Natural killer cell (primary cell): ENCODE results near the gene TIMP2. TPM values are rescaled to one million over a fixed set of nuclear protein-coding genes. Genes with fewer than 3 reads are reported as not detected.

Source experiments
- ATAC-seq, 3 donors: fragments of 150-1000 bp in 2 of 3; fragments of 200-7000 bp in 1 of 3; cut with Tn5 transposase; 1 replicate in 1 of 3; 2 replicates in 2 of 3; pipeline ENCODE4 v1.10.0; 2021; ENCODE audit warnings: mild to moderate bottlenecking in 2 of 3, moderate library complexity in 2 of 3
- DNase-seq, 2 donors: peaks; one replicate each; pipeline versions ENCODE4 v3.0.0 to v3.0.0-alpha.2; 2013 to 2021; ENCODE audit warnings: mixed read lengths in 1 of 2
- H3K27ac ChIP-seq: one replicate; pipeline ENCODE4 v1.5.1; 2013; ENCODE audit warnings: mild to moderate bottlenecking, low read length
- H3K27me3 ChIP-seq: one replicate; pipeline ENCODE4 v1.6.1; 2013; ENCODE audit warnings: low read length; ENCODE audit not compliant: control insufficient read depth, insufficient read depth
- H3K36me3 ChIP-seq: one replicate; pipeline ENCODE4 v1.6.1; 2013; ENCODE audit warnings: low read length; ENCODE audit not compliant: control insufficient read depth, insufficient read depth
- H3K4me1 ChIP-seq: one replicate; pipeline ENCODE4 v1.6.1; 2013; ENCODE audit warnings: low read length; ENCODE audit not compliant: control insufficient read depth, insufficient read depth
- H3K4me3 ChIP-seq: one replicate; pipeline ENCODE4 v1.5.1; 2013; ENCODE audit warnings: low read length
- H3K9me3 ChIP-seq: one replicate; pipeline ENCODE4 v1.6.1; 2013; ENCODE audit warnings: low read length; ENCODE audit not compliant: control insufficient read depth, insufficient read depth
- H3K27ac Mint-ChIP-seq, 2 donors: one replicate each; pipeline ENCODE4 v1.8.0; 2022; ENCODE audit warnings: mild to moderate bottlenecking in 2 of 2, mixed read lengths in 2 of 2, moderate library complexity in 1 of 2
- H3K27me3 Mint-ChIP-seq, 2 donors: one replicate each; pipeline ENCODE4 v1.8.0; 2022; ENCODE audit warnings: low read depth in 2 of 2, mixed read lengths in 2 of 2
- H3K36me3 Mint-ChIP-seq: one replicate; pipeline ENCODE4 v1.8.0; 2022; ENCODE audit warnings: mixed read lengths
- H3K4me1 Mint-ChIP-seq, 2 donors: one replicate each; pipeline ENCODE4 v1.8.0; 2022; ENCODE audit warnings: mixed read lengths in 2 of 2
- H3K4me3 Mint-ChIP-seq: one replicate; pipeline ENCODE4 v1.8.0; 2022; ENCODE audit warnings: mild to moderate bottlenecking, moderate library complexity, mixed read lengths
- H3K9me3 Mint-ChIP-seq, 2 donors: one replicate each; pipeline ENCODE4 v1.8.0; 2022; ENCODE audit warnings: mixed read lengths in 2 of 2
- WGBS: methylation state at CpG from one replicate; pipeline ENCODE4 v1.1.7; 2013; ENCODE audit warnings: missing lambda C conversion rate; ENCODE audit not compliant: insufficient coverage; 5-methylcytosine and 5-hydroxymethylcytosine counted together
- intact Hi-C: fragments of 100-400 bp; cut with micrococcal nuclease; formaldehyde crosslinking; loops from one replicate; pipeline ENCODE4 v1.14.2; 2022
- total RNA-seq, 4 donors: library from RNA; stranded (reverse); fragments of 120-200 nt in 1 of 4; gene quantifications; one replicate each; pipeline versions ENCODE4 v1.2.3 to v1.2.4, GENCODE V29; 2013 to 2022
- TF ChIP-seq, protein P1 (sequence below): fragments of 200-600 bp; IDR thresholded peaks from one replicate; pipeline ENCODE4 v1.8.0; 2022; ENCODE audit warnings: antibody characterized with exemption

TIMP2 gene
- total RNA-seq, 3 donors from 2014 or later (not counting 1 experiment from before 2014, with no cell fraction given) = 3.6 to 8.2 (median 7.1) TPM

DNA sequence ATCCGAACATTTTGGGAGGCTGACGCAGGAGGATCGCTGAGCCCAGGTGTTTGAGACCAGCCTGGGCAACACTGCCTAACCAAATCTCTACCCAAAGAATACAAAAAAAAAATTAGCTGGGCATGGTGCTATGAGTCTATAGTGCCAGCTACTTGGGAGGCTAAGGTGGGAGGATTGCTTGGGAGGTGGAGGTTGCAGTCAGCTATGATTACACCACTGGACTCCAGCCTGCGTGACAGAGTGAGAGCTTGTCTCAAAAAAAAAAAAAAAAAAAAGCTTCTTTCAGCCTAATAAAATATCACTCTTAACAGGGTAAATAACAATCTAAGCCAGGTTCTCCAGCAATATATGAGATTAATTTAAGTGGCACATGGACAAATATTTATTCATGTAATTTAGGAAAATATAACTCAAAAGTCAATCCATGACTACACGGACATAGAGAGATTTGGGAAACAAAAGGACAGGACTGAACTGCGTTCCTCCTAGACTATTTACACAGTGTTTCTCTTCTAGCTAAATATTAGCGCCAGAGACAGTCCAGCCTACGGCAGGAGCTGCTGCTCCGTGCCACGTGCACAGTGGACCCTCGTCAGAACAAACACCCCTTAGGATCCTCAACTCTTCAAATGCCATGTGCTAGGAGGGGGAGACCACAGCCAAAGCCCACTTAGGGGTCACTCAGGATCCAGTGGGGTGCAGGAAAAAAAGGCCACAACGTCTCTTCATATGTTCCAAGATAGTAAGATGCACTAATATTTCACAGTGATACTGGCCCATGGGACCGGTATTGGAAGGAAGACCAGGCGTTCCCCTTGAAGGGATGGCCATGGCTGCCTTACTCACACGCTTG, 93.3 kb downstream of the TIMP2 start:
- Histone ChIP-seq H3K9me3 (no peaks in the 10 kb centered on the region), H3K36me3 (peaks cover 88% of the 10 kb centered on the region), H3K4me1 (no peaks in the 10 kb centered on the region), H3K4me3 (no peak overlapping the region), H3K27me3 (no peaks in the 10 kb centered on the region), H3K27ac (no peak overlapping the region)
- WGBS = 95% methylated on average over 14 of the region's 15 CpGs
- intact Hi-C loops = no loop called here
- no peak overlapping the region for H3K4me3 Mint-ChIP-seq
- DNase-seq (no peak), ATAC-seq (peak in 1 of 3 donors; percentile 20)
- no peaks in the 10 kb centered on the region for H3K27me3 Mint-ChIP-seq
- H3K4me1 Mint-ChIP-seq = peaks cover 9 to 25% of the 10 kb centered on the region in 2 donors
- TF ChIP-seq, protein P1, sequence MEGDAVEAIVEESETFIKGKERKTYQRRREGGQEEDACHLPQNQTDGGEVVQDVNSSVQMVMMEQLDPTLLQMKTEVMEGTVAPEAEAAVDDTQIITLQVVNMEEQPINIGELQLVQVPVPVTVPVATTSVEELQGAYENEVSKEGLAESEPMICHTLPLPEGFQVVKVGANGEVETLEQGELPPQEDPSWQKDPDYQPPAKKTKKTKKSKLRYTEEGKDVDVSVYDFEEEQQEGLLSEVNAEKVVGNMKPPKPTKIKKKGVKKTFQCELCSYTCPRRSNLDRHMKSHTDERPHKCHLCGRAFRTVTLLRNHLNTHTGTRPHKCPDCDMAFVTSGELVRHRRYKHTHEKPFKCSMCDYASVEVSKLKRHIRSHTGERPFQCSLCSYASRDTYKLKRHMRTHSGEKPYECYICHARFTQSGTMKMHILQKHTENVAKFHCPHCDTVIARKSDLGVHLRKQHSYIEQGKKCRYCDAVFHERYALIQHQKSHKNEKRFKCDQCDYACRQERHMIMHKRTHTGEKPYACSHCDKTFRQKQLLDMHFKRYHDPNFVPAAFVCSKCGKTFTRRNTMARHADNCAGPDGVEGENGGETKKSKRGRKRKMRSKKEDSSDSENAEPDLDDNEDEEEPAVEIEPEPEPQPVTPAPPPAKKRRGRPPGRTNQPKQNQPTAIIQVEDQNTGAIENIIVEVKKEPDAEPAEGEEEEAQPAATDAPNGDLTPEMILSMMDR = no peak
- no peaks in the 10 kb centered on the region for H3K9me3 Mint-ChIP-seq
- H3K36me3 Mint-ChIP-seq = peaks cover 31% of the 10 kb centered on the region
- H3K27ac Mint-ChIP-seq = no peak overlapping the region

DNA sequence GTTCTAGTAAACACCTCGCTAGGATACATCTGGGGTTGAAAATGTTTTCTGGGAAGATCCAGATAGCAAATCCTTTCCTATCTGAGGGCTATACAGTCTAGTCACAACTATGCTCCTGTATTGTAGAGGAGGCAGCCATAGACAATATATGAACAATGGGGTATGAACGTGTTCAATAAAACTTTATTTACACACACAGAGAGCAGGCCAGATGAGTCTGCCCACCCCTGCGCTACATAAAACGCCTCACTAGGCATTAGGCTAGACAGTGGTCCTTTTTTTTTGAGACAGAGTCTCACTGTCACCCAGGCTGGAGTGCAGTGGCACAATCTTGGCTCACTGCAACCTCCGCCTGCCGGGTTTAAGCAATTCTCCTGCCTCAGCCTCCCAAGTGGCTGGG, 95.7 kb downstream of the TIMP2 start:
- Mint-ChIP-seq H3K4me3 (no peak overlapping the region), H3K27ac (no peak overlapping the region), H3K9me3 (no peaks in the 10 kb centered on the region), H3K4me1 (peaks cover 9 to 18% of the 10 kb centered on the region in 2 donors), H3K36me3 (peaks cover 18% of the 10 kb centered on the region), H3K27me3 (no peaks in the 10 kb centered on the region)
- intact Hi-C loops = no loop called here
- TF ChIP-seq, protein P1 = no peak
- no peak for ATAC-seq
- Histone ChIP-seq H3K4me3 (no peak overlapping the region), H3K9me3 (no peaks in the 10 kb centered on the region), H3K4me1 (peaks cover 7% of the 10 kb centered on the region), H3K27me3 (no peaks in the 10 kb centered on the region), H3K27ac (no peak overlapping the region), H3K36me3 (peaks cover 87% of the 10 kb centered on the region)
- WGBS = 100% methylated on average over 6 of the region's 6 CpGs
- no peak for DNase-seq

DNA sequence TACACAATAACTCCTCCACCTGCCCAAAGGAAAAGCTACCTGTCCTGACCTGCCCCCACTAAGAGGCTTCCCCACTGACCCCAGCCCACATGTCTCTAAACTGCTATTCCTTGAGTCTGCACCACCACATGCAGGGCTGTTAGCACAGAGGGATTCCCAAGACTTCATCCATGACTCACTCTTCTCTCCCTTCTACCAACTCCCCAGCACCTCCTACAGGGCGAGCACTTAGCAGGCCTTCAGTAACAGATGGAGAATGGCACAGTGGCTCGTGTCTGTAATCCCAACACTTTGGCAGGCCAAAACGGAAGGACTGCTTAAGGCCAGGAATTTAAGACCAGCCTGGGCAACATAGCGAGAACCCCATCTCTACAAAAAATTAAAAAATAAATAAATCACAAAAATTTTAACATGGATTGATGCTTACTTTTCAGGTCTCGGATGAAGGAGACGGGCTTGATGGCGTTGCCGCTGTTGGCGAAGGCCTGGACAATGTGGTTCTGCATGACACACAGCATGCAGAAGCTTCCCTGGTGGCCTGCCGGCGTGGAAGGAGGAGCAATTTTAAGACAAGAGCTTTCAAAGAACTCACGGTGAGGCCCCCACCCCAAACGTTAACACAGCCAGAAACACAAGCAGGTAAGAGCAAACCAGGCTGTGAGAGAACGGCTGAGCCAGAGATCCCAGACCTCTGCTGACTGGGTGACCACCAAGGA, 96.6 kb downstream of the TIMP2 start:
- Mint-ChIP-seq H3K4me1 (peaks cover 9 to 24% of the 10 kb centered on the region in 2 donors), H3K27me3 (no peaks in the 10 kb centered on the region), H3K36me3 (peaks cover 26% of the 10 kb centered on the region), H3K9me3 (no peaks in the 10 kb centered on the region), H3K4me3 (no peak overlapping the region), H3K27ac (no peak overlapping the region)
- no peaks in the 10 kb centered on the region for H3K27me3 ChIP-seq
- H3K4me3 ChIP-seq = no peak overlapping the region
- intact Hi-C loops = no loop called here
- H3K9me3 ChIP-seq = no peaks in the 10 kb centered on the region
- peaks cover 7% of the 10 kb centered on the region for H3K4me1 ChIP-seq
- H3K36me3 ChIP-seq = peaks cover 87% of the 10 kb centered on the region
- TF ChIP-seq, protein P1 = no peak
- 98% methylated on average over 14 of the region's 14 CpGs for WGBS
- ATAC-seq (peak in 1 of 3 donors; percentile 59), DNase-seq (peak in 1 of 2 donors; percentile 34)
- H3K27ac ChIP-seq = no peak overlapping the region
